Activated CD4-positive, CD25-positive, alpha-beta regulatory T cell treated with anti-CD3 and anti-CD28 coated beads, Interleukin-2, amount 50 U/mL, for 72 hours (primary cell): ENCODE results near the gene SFT2D3.

ENCODE experiments used
- DNase-seq: peaks from one replicate; pipeline ENCODE4 v3.0.0; 2021

Gene SFT2D3

DNA sequence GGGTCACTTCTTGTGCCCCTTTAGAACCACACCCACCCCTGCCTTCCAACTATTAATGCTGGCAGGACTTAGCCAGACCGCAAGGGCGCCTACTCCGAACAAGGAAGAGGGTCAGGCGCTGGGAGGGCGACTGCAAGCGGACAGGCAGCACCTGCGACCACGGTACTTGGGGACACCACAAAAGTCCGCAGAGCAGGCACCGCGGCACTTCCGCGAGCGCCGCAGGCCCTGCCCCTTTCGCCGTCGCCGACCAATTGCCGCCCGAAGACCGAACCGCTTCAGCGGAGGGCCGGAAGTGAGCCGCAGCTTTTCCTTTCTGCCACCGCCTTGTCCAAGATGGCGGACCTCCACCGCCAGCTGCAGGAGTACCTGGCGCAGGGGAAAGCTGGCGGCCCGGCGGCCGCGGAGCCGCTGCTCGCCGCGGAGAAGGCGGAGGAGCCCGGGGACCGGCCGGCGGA lies at the start of gene SFT2D3:
Gene SFT2D3 (plus strand): TSS at position 305 of the 458 bp plus-strand sequence. CDS start 32 bp downstream, at position 337.
- DNase-seq, result peak; percentile 91

DNA sequence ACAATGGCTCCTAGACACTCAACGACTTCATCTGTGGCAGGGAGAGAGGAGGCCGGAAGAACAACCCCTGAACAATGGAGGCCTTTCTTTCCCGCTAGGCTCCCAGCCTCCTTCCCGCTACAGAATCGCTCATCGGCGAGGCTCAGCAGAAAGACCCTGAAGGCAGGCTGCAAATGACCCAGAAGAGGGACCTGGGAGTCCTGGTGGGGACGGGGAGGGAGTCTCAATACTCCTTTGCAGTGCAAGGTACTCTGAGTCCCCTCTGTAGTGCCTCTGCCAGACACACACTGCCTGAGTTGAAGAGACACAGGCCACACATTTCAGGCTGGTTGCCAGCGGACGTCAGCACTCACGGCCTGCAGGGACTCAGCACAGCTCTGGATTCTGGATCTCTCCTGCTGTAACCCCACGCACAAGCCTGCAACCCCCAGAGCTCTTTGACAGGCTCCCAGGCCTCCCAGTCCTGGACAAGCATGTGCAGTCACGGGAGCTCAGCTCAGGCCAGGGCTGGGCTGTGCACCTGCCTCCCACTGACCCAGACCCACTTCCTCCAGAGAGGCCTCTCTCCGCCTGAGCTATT lies 49.2 kb upstream of the SFT2D3 start:
- no peak for DNase-seq

DNA sequence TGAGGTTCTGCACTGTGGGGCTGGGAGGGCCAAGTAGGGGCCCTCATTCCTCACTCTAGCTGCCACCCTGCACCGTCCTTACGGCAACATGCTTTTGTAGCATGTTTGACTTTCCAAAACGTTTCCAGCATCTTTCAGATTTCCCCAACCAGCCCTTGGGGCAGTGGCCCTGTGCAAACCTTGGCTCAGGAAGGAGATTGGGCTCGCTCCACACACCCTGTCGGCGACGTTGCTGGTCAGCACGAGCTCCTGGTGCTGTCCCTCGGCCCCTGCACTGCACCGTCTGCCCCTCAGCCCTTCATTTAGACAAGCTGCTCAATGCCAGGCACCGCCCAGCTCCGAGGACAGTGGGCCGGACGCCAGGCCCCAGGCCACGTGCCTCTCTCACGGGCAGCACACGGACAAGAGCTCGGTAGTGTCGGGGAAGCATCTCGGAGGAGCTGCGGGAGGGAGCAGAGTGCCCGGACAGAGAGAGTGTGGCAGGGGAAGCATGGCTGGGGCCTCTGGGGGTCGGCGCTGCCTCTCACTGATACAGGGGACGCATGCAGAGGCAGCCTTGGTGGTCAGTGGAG lies 48.4 kb upstream of the SFT2D3 start:
- DNase-seq, result no peak

DNA sequence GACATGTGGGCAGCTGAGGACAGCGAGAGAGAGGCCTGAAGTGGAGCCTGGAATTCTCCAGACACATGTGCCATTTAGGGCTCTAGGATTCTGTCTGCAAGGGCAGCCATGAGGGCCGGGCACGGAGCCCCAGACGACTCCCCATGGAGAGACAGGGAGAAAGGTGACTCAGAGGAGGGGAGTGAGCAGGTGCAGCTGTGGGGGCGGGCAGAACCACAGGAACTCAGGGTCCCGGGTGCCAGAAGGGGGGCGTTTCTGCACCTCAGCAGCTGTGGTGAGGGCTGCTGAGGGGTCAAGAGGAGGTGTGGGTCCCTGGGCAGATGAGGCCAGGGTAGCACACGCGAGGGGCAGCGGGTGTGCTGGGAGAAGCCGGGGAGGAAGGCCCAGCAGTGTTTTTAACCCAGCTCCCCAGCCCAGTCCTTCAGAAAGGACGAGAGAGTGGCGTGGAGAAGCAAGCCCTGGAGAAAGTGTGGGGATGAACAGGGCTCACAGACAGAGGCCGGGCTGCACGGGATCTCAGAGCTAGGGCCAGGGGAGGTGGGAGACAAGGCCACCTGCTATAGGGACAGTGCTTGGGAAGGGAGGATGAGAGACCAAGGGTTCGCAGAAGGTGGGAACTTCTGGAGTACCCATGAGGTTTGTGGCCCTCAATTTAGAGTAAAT lies 47.7 kb upstream of the SFT2D3 start:
- DNase-seq, result no peak

- no peak for DNase-seq
Observed at GRCh38 chr2:127654084-127654837, 47.0 kb upstream of the SFT2D3 start.

- no peak for DNase-seq
Observed at GRCh38 chr2:127654838-127655175, 46.5 kb upstream of the SFT2D3 start.

GRCh38 chr2:127655209-127656073 lies 45.9 kb upstream of the SFT2D3 start:
- DNase-seq, result no peak

- no peak for DNase-seq
Observed at GRCh38 chr2:127656569-127657231, 44.6 kb upstream of the SFT2D3 start.

DNA sequence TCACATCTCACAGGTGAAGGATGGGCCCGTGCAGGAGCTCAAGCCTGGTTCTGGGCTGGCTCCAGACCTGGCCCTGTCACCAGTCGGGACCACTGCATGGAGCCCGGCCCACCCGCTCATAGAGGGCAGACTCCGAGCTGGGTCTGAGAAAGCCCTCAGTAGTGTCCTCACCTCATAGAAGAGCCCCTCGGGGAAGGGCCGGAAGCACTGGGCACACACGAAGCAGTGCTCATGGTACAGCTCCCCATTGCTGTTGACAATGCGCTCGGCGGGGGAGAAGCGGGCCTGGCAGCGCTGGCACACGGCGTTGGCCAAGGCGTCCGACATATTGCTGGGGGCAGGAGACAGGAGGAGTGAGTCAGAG lies 44.1 kb upstream of the SFT2D3 start:
- no peak for DNase-seq

DNA sequence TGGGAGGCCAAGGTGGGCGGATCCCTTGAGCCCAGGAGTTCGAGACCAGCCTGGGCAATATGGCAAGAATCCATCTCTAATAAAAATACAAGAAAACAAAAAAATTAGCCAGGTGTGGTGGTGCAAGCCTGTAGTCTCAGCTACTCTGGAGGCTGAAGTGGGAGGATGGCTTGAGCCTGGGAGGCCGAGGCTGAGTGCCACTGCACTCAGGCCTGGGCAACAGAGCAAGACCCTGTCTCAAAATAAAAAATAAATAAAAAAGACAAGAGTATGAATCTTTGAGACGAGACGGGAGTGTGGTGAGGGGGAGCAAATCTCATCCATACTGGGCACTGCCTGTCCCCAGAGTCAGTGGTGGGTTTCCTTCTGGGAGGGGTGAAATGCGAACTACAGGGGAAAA lies 43.2 kb upstream of the SFT2D3 start:
- no peak for DNase-seq

DNA sequence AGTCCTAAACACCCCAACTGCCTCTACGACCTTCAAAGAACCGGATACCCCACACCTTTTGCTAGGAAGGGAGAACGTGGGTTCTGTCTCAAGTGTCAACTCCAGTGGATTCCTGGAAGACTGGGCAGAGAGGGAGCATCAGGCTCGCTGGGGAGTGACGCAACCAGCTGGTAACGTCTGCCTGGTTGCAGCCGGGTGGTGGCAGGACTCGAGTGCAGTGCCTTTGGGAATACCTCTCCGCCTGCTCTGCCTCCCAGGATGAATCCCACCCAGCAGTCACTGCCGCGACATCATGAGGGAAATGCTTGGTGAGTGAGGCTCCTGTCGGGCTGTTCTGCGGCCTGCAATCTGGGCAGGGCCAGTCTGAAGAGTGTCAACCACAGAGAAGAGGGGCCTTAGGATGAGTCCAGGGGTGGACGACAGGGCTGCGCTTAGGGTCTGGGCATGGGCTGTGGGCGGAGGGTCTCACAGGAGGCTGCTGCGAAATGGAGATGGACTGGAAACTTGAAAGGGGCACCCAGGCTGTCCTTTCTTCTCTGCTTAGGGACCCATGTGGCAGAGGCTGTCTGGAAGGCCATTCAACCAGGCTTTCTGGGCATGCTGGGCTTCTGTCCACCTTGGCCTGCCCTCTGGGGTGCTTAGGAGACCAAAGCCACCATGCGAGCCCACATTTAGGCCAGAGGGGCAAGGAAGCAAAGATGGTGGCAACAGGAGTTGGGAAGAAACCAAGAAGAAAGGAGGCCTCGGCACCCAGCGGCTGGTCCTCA lies 42.5 kb upstream of the SFT2D3 start:
- no peak for DNase-seq

- DNase-seq, result no peak
Observed at GRCh38 chr2:127659408-127660290, 41.6 kb upstream of the SFT2D3 start.

- no peak for DNase-seq
Observed at GRCh38 chr2:127660291-127660578, 41.1 kb upstream of the SFT2D3 start.

DNA sequence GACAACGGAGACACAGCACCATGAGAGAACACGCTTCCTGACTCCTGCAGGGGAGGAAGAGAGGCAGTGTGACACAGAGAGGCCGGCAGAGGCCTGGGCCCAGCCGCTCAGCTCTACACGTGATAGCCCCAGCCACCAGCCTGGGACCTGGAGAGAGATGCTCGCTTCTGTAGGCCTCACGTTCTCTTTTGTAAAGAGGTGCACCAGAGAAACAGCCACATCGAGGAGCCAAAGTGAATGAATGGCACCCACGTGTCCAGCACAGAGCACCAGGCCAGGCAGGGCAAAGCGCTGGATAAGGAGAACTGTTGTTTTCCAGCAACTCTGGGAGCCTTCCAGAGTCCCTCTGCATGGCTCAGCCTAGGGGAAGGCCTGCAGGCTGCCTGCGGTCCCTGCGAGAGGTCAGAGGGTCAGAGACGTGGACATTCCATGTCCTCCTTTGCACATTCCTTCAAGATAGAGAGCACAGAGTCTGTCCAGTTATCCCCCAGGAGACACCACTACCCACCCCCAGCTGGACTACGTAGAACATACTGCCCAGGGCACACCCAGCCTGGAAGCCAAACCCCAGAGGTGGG lies 40.1 kb upstream of the SFT2D3 start:
- no peak for DNase-seq

GRCh38 chr2:127661949-127662510 lies 39.3 kb upstream of the SFT2D3 start:
- peak; percentile 18 for DNase-seq

GRCh38 chr2:127662937-127663565 lies 38.2 kb upstream of the SFT2D3 start:
- peak; percentile 19 for DNase-seq

- DNase-seq, result peak; percentile 23
Observed at GRCh38 chr2:127663566-127664064, 37.7 kb upstream of the SFT2D3 start.

DNA sequence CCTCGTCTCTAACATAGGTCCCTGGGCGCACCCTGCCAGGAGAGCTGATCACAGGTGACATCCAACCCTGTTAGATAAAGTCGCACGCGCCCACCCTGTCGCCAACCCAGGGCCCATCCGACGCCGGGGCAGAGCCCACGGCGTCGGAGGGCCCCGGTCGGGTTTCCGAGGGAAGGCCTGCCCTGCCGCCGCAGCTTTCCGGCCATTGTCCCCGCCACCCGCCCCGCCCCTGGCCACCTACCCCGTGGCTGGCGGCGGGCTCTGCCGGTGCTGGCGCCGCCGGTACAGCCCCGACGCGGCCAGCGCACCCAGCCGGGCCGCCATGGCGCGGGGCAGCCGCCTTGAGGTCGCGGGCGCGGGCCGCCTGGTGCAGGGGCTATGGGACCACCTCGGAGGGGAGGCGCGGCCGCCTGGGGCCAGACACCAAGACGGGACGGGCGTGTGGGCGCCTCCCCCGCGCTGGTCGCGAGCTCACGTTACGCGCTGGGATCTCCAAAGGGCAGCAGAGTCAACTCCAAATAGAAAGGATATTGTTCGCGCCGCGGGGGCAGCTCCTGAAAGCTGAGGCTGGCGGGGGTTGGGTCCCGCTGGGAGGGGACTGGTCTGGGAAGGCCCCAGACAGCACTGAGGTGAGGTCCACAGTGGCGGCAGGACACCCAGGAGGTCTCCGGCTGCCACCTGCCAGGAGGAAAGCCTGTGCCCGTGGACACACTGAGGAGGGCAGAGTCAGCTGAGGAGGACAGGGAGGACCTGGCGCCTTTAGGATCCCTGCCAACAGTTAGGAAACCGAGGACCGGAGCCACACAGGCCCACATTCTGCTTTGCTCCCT lies 37.0 kb upstream of the SFT2D3 start:
- DNase-seq, result peak; percentile 24
